Embryonic facial prominence (tissue), 1 donor: ENCODE measurements around the gene CDC20.
"Not testable (repeated sequence)": the region's sequence is repeated elsewhere in the genome, so short reads cannot be mapped to it uniquely, and the experiment has no call there.

ENCODE experiments used
- DNase-seq: peaks from one replicate; pipeline ENCODE4 v3.0.0-alpha.2; 2016; ENCODE audit errors: extremely low spot score

The CDC20 gene

GRCh38 chr1:43358121-43358745 lies 548 bp upstream of the CDC20 start:
- DNase-seq = no peak

DNA sequence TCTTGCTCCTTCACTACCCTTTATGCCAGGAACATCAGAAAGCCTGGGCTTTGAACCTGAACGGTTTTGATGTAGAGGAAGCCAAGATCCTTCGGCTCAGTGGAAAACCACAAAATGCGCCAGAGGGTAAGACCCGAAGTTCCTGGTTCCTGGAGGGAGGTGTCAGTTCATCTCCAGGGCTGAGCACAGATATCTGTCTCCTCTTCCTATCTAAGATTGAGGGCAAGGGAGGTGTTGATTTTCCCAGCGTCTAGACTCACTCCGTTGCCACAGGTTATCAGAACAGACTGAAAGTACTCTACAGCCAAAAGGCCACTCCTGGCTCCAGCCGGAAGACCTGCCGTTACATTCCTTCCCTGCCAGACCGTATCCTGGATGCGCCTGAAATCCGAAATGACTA lies 915 bp downstream of the CDC20 start:
- no peak for DNase-seq

DNA sequence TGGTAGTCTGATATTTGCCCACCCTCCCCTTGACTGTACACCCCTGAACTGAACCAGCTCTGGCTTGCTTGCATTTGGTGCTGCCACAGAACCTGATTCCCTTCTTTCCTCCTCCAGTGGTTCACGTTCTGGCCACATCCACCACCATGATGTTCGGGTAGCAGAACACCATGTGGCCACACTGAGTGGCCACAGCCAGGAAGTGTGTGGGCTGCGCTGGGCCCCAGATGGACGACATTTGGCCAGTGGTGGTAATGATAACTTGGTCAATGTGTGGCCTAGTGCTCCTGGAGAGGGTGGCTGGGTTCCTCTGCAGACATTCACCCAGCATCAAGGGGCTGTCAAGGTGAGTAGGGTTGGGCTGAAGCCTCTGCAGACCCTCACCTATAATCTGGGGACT lies 1.8 kb downstream of the CDC20 start:
- DNase-seq = no peak

DNA sequence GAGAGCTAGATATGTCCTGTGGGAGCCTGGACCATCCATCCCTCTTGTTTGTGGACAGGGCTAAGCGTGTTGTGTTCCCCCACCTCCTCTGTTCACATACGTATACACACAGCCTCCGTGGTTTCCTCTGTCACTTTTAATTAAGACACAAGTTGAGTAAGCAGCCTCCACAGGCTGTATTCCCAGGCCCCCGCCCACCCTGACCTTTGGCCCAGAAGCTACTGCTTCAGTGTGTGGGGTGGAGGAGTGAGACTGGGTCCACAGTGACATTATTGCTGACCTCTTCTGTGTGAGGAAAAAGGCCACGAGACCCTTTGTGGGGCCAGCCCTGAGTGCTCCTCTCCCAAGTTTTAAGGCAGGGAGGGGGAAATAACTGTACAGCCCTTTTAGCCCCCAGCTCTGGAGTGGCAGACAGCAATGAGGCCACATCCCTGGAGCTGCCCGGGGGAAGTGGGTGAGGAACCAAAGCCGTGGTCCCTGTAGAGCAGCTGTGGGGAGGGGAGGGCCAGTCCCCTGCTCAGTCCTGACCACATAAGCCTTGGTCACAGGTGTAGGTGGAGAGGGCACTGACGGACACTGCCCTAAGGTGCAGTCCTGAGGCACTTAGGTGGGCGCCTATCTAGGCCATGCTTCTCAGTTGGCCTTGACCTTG lies 4.6 kb downstream of the CDC20 start:
- no peak for DNase-seq

- DNase-seq = no peak
These were observed 5.2 kb downstream of the CDC20 start for GRCh38 chr1:43363935-43364525.

DNA sequence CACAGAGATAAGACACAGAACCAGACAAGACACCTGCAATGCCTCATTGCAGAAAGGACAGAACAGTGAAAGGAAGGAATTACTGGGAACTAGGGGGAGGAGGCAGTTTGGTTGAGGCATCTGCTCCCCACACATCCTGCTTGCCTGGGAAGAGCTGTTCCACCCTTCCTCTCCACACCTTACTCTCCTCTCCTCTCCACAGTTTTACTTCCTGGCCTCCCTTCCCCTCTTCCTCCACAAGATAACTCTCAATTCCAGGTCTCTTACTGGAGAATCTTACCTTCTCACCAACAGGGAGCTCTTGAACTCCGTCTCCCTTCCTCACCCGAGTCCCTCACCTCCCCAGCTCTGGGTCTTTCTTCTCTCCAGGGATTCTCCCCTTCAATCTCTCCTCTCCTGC lies 6.9 kb downstream of the CDC20 start:
- DNase-seq = no peak

- DNase-seq = no peak
These were observed 7.4 kb downstream of the CDC20 start for GRCh38 chr1:43366179-43366578.

- DNase-seq = no peak
These were observed 7.8 kb downstream of the CDC20 start for GRCh38 chr1:43366601-43367025.

DNA sequence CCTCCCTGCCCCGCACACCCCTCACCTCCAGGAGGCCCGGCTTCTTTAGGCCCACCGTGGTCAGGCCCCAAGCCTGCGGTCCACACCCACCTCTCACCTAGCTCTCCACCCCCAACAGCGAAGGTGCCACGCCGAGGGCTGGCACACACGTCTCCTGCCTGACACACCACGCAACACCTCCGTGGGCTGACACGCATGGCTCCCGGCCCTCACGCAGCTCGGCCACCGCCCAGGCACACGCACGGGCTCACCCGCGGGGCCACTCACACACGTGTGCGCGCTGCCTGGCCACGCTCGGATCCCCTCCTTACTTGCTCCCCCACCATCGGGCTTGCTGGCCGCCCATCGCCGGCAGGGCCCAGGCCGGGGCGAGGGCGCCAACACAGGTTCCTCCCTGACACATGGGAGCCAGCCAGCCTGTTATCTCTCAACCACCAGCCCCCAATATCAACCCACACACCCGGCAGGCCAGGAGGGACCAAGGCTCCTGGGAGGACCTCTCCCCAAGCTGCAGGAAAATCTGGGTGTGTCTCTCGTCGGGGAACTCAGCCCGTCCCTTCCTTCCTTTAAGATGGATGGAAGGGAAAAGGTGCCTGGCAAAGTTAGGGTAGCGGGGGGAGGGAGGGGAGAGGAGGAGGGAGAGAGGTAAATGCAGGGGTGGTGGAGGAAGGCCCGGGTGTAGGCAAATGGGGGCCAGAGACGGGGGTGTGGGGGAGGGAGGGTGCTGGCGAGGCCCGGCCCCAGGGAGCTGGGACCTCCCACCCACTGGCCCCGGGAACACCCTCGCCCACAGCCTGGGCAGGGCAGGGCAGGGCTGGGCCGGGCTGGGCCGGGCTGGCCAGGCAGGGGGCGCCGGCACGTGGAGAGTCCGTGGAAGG lies 8.5 kb downstream of the CDC20 start:
- DNase-seq = no peak

DNA sequence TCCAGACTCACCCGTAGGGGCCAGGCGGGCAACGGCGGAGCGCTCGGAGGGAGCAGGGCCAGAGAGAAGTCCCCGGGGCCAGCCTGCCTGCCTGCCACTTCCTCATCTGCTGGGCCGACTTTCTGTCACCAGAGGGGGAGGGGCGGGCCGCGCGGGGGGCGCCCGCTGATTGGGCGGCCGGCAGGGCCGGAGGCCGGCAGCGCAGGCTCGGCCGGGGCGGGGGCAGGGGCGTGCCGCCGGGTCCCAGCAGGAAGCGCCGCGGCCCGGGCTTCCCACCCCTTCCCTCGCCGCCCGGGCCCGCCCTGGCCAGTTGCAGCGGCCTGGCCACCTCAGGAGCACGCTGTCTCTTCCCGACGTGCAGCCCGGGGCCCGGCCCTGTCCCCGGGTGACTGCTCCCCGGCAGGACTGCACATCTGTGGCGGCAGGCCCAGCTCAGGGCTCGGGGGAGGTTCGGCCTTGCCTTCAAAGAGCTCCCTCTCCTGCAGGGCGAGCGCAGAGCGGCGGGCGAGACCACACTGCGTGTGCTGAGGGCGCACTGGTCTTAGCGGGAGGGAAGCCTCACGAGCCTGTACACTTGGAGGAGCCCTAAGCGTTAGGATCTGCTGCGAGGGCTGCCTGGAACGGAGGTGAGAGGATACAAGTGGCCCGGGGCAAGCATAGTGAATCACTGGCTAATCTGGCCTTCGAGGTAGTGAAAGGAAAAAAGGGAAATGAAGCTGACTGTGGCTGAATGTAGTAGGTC lies 9.3 kb downstream of the CDC20 start, which contains the start of gene ELOVL1:
TSS of gene ELOVL1 (minus strand) at position 108 of the 742 bp plus-strand sequence. CDS start 2,402 bp downstream, outside the sequence.
- DNase-seq = no peak

DNA sequence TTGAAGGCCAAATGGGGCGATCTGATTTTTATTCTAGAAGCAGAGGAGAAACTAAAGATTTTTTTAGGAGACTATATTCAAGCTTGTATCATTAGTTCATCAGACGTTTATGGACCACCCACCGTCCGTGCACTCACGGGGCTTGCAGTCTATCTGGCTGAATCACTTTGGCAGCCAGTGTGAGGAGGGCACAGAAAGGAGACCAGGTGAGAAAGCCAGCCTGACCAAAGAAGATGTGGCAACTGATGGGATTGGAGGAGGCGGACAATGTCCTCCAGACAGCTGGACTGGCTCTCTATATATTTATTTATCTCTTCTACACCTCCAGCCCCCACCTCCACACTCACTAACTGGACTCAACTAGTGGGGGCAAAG lies 9.9 kb downstream of the CDC20 start:
- no peak for DNase-seq

GRCh38 chr1:43369779-43370178 lies 11.0 kb downstream of the CDC20 start:
- not testable (repeated sequence) for DNase-seq

- DNase-seq = no peak
These were observed 11.8 kb downstream of the CDC20 start for GRCh38 chr1:43370564-43370963.

DNA sequence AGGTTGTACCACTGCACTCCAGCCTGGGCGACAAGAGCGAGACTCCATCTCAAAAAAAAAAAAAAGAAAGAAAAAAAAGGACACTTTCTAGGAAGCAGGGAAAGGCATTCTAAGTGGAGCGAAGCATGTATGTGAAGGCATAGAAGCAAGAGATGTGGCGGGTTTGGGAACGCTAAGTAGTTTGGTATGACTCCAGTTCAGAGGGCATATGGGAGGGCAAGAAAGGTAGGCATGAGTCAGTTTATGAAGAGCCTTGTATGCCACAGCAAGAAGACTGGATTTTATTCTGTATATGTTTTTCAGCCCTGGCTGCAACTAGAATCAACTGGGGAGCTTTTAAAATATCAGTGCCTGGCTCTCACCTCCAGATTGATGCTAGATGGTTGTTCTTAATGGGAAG lies 13.4 kb downstream of the CDC20 start:
- DNase-seq = no peak

- DNase-seq = no peak
These were observed 14.5 kb downstream of the CDC20 start for GRCh38 chr1:43373066-43373940.

DNA sequence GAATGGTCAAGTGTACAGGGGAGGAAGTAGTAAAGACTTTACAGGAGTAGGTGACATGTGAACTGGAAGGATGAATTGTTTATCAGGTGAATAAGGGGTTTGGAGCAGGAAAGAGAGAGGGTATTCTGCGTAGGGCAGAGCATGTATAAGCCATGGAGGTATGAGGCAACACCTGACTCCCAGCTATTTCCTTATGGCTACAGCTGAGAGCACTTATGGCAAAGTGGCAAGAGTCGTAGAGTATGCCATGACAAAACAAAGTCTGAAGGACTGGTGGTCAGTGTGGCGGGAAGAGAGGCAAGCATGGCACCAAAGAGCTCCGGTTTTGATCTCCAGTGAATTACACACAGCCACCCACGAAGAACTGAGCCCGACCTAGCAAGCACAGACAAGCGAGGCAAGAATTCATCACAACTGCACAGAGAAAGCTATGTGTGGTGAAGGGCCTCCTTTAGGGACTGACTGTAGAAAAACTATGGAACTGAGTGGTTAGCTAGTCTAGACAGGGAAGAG lies 18.0 kb downstream of the CDC20 start:
- no peak for DNase-seq

GRCh38 chr1:43377831-43378230 lies 19.1 kb downstream of the CDC20 start:
- no peak for DNase-seq

- no peak for DNase-seq
These were observed 20.7 kb downstream of the CDC20 start for GRCh38 chr1:43379476-43379875.

GRCh38 chr1:43381612-43382011 lies 22.8 kb downstream of the CDC20 start:
- DNase-seq = no peak

GRCh38 chr1:43382027-43382779 lies 23.4 kb downstream of the CDC20 start:
- DNase-seq = no peak
